Activated CD4-positive, alpha-beta memory T cell treated with anti-CD3 and anti-CD28 coated beads for 36 hours (primary cell): ENCODE data around the gene C17orf67. TPM values are rescaled to one million over a fixed set of nuclear protein-coding genes. Genes with fewer than 3 reads are reported as not detected.

ENCODE experiments used
- CTCF ChIA-PET: fragments of 350-600 bp; sonication (Branson Sonifier 250); formaldehyde crosslinking; loops from one replicate; lab custom pipeline; 2021; ENCODE audit warnings: antibody characterized with exemption, inconsistent platforms; lab: Charles Lee
- POLR2A ChIA-PET: fragments of 350-600 bp; sonication (Branson Sonifier 250); formaldehyde crosslinking; loops from one replicate; lab custom pipeline; 2021; ENCODE audit warnings: antibody characterized with exemption; lab: Charles Lee
- DNase-seq: peaks from one replicate; pipeline ENCODE4 v3.0.0-alpha.2; 2020
- H3K27ac Mint-ChIP-seq: one replicate; pipeline ENCODE4 v1.8.0; 2021; ENCODE audit warnings: mixed read lengths
- H3K27me3 Mint-ChIP-seq: one replicate; pipeline ENCODE4 v1.8.0; 2021; ENCODE audit warnings: mixed read lengths
- H3K36me3 Mint-ChIP-seq: one replicate; pipeline ENCODE4 v1.8.0; 2021; ENCODE audit warnings: mixed read lengths
- H3K4me1 Mint-ChIP-seq: one replicate; pipeline ENCODE4 v1.8.0; 2021; ENCODE audit warnings: low read depth, mixed read lengths
- H3K4me3 Mint-ChIP-seq: one replicate; pipeline ENCODE4 v1.8.0; 2021; ENCODE audit warnings: mild to moderate bottlenecking, mixed read lengths
- H3K9me3 Mint-ChIP-seq: one replicate; pipeline ENCODE4 v1.8.0; 2021; ENCODE audit warnings: mixed read lengths
- intact Hi-C: fragments of 100-400 bp; cut with micrococcal nuclease; formaldehyde crosslinking; loops from one replicate; pipeline ENCODE4 v1.15.1; 2023
- total RNA-seq, 2 experiments: library from RNA; stranded (reverse); gene quantifications; one replicate each; pipeline ENCODE4 v1.2.3, GENCODE V29; 2021

Gene C17orf67
- total RNA-seq, 2 experiments from 2014 or later, result 3.6 to 3.9 TPM

DNA sequence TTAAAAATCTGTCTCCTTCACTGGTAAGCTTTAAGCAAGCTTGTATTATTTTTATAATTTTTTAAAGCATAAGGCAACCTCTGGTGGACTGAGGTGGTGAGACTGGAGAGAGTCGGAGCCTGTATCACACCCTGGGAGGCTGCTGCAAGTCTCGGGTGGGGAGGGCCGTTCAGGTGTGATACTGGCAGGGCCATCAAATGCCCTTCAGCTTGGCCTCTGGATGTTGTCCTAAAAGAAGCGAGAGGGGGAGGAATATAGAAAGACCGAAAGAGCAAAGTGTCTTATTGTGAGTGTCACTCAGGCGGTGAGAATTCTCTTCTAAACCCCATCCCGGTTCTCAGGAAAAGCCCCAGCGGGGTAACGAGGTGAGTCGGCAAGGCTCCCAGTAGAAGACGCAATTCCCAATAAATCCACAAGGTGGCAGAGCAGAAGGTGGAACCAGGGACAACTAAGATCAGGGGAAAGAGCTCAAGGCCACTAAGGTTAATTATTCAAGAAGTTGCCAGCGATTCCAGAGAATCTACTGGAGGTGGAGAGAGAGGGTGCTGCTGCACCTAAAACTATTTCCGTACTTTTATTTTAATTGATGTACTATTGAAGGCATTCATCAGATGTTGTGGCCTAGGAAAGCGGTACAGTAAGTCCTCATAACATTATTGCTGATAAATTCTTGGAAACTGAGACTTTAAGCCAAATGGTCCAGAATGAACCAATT lies 14.1 kb downstream of the C17orf67 start:
- CTCF ChIA-PET, result interaction anchor here (0.7 to 7.6 kb wide), 32 partner anchors 9 to 190 kb away, joined by 3 to 85 read pairs (median 4); partner anchors contain the start of genes C17orf67, DGKE, SCPEP1 and TRIM25
- no peak overlapping the region for H3K4me3 Mint-ChIP-seq
- no peaks in the 10 kb centered on the region for H3K27me3 Mint-ChIP-seq
- peaks cover 27% of the 10 kb centered on the region for H3K4me1 Mint-ChIP-seq
- peak; percentile 83 for DNase-seq
- H3K27ac Mint-ChIP-seq, result no peak overlapping the region
- no peaks in the 10 kb centered on the region for H3K9me3 Mint-ChIP-seq
- POLR2A ChIA-PET, result interaction anchor here (0.9 kb wide), 1 partner anchor 13 kb away, joined by 3 read pairs; no protein-coding TSS in a partner anchor
- intact Hi-C loops, result loop anchor here (1.0 kb wide), 3 partner anchors 14 to 142 kb away; partner anchors contain the start of genes C17orf67 and COIL
- H3K36me3 Mint-ChIP-seq, result peaks cover 7% of the 10 kb centered on the region

DNA sequence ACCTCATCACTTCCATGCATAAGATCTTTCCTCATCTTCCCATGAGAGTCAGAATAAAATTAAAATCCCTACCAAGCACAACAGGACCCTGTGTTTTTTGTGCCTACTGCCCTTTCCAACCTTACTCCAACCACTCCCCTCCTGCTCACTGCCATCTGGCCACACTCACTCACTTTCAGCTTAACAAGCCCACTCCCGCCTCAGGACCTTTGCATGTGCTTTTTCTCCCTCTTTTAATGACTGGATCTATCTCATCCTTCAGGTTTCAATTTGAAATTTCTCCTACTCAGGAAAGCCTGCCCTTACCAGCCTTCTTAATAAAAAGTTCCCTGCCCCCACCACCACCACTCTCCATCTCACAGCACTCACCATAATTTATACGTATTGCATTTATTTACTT lies 14.7 kb downstream of the C17orf67 start:
- intact Hi-C loops, result loop anchor here (1.0 kb wide), 3 partner anchors 14 to 142 kb away; partner anchors contain the start of genes C17orf67 and COIL
- H3K9me3 Mint-ChIP-seq, result no peaks in the 10 kb centered on the region
- no peak for DNase-seq
- POLR2A ChIA-PET, result no interaction called here
- H3K27me3 Mint-ChIP-seq, result no peaks in the 10 kb centered on the region
- H3K4me3 Mint-ChIP-seq, result no peak overlapping the region
- CTCF ChIA-PET, result interaction anchor here (0.8 to 7.6 kb wide), 21 partner anchors 10 to 191 kb away, joined by 3 to 85 read pairs (median 6); partner anchors contain the start of genes C17orf67, DGKE, SCPEP1 and TRIM25
- H3K36me3 Mint-ChIP-seq, result peaks cover 8% of the 10 kb centered on the region
- no peak overlapping the region for H3K27ac Mint-ChIP-seq
- H3K4me1 Mint-ChIP-seq, result peaks cover 27% of the 10 kb centered on the region

DNA sequence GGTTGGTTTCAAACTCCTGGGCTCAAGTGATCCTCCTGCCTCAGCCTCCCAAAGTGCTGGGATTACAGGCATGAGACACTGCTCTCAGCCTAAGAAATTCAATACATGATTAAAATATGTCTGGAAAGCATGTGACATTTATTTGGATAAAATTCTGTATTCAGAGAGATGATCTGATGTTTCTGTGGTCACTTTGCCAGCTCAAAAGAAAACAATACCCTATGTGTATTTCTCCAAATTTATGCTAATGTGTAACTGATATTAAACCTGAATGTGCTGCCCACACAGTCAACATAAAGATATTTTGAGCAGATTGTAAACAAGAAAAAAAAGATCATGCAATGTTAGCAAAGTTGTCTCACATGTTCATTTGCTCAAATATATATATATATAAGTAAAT lies 16.7 kb downstream of the C17orf67 start:
- Mint-ChIP-seq H3K27ac (no peak overlapping the region), H3K4me1 (peaks cover 20% of the 10 kb centered on the region), H3K27me3 (no peaks in the 10 kb centered on the region), H3K4me3 (no peak overlapping the region), H3K36me3 (peaks cover 8% of the 10 kb centered on the region), H3K9me3 (no peaks in the 10 kb centered on the region)
- ChIA-PET POLR2A (no interaction called here), CTCF (interaction anchor here (1.4 to 7.6 kb wide), 2 partner anchors 125 to 193 kb away, joined by 3 to 85 read pairs; no protein-coding TSS in a partner anchor)
- intact Hi-C loops, result no loop called here
- no peak for DNase-seq

DNA sequence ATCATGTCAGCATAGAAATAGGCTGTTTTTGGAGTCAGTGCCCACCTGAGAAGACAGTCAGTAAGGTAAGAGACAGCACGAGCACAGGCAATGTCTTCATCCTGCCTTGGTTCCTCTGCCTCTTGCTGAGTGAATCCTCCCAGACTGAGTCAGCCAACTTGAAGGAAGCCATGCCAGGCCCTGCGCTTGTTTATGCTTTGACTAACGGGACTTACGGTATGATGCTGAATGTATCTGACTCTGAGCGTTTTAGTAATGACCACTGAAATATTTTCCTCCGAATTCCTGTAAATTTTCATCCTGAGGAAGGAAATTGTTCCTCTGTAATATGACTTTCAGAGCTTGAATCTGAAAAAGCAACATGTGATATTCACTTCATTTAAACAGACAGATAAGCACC lies 18.0 kb downstream of the C17orf67 start:
- Mint-ChIP-seq H3K4me3 (no peak overlapping the region), H3K9me3 (no peaks in the 10 kb centered on the region), H3K4me1 (peaks cover 13% of the 10 kb centered on the region), H3K36me3 (peaks cover 8% of the 10 kb centered on the region), H3K27me3 (no peaks in the 10 kb centered on the region), H3K27ac (no peak overlapping the region)
- intact Hi-C loops, result no loop called here
- POLR2A ChIA-PET, result no interaction called here
- CTCF ChIA-PET, result interaction anchor here (7.6 kb wide), 1 partner anchor 126 kb away, joined by 85 read pairs; no protein-coding TSS in a partner anchor
- DNase-seq, result no peak

DNA sequence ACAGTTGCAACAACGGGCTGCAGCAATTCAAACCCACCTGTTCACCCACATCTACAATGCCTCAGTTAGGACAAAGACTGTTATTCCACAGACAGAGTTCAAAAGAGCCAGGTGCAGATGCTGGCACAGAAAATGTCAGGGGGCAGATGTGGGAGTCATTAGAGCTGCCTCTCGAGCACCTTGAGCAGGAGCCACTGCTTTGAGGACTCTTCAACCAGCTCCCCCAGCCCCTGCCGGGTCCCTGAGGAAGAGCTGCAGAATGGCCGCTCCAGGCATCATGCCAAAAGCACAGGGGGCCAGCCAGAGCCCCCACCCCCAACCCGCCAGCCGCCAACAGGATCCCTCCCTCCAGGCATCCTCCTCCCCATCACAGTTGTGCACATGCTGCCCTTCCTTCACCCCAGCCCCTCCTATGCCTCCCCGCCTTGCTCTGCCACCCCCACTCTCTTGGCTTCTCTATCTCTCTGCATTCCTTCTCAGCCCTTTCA lies 20.8 kb downstream of the C17orf67 start:
- Mint-ChIP-seq H3K4me3 (no peak overlapping the region), H3K27ac (no peak overlapping the region), H3K36me3 (peaks cover 8% of the 10 kb centered on the region), H3K4me1 (no peaks in the 10 kb centered on the region), H3K27me3 (no peaks in the 10 kb centered on the region), H3K9me3 (no peaks in the 10 kb centered on the region)
- ChIA-PET CTCF (no interaction called here), POLR2A (no interaction called here)
- intact Hi-C loops, result no loop called here
- no peak for DNase-seq

DNA sequence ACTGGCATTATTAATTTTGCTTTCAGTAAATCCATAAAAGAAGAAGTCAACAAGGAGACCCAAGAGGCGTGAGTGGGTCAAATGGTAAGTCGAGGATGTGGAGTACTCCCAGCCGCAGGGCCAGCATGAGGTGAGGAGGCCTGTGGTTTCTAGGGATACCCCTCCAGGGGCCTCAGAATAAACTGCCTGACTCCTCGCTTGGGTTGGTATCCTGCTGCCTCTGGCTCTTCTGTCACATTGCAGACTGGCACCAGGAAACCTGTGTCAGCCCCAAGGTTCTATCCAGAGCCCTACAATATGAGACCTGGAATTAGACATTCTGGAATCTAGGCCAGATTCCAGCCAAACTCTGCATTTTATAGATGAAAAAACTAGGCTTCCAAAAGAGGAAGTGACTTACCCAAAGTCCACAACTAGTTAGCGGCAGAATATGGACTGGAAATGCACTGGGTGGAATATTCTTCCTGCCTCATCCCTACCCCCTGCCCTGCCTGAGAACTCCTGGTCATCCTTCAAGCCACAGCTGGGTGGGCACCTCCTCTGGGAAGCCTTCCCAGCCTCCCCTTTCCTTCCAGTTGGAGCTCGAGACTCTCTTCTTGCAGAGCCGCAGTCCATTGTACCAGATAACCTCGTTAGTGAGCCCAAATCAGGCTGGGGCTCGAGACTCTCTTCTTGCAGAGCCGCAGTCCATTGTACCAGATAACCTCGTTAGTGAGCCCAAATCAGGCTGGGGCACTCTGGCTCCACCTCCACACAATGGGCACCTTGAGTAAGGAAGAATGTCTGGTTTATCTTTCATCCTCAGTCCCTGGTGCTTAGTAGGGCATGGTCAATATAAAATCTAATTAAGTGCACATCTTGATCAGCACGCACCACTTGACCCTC lies 22.6 kb downstream of the C17orf67 start:
- intact Hi-C loops, result no loop called here
- Mint-ChIP-seq H3K27ac (no peak overlapping the region), H3K9me3 (no peaks in the 10 kb centered on the region), H3K4me1 (no peaks in the 10 kb centered on the region), H3K4me3 (no peak overlapping the region), H3K36me3 (peaks cover 8% of the 10 kb centered on the region), H3K27me3 (no peaks in the 10 kb centered on the region)
- no peak for DNase-seq
- ChIA-PET POLR2A (no interaction called here), CTCF (interaction anchor here (0.6 kb wide), 1 partner anchor 144 kb away, joined by 4 read pairs; no protein-coding TSS in a partner anchor)

DNA sequence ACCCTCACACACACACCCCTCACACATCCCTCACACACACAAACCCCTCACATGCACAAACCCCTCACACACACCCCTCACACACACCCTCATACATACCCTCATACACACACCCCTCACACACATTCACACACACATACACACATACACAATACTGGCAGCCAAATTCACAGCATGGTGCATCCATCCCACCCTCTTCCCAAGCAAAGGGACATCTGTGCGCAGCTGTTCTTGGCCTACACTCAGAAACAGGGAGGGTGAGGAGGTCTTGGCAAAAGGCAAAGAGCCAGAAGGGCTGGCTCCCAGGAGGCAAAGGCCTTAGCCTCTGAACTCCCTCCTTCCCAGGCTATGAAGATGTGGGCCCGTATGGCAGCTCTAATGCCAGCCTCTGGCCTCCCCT lies 23.4 kb downstream of the C17orf67 start:
- CTCF ChIA-PET, result no interaction called here
- no peak overlapping the region for H3K4me3 Mint-ChIP-seq

DNA sequence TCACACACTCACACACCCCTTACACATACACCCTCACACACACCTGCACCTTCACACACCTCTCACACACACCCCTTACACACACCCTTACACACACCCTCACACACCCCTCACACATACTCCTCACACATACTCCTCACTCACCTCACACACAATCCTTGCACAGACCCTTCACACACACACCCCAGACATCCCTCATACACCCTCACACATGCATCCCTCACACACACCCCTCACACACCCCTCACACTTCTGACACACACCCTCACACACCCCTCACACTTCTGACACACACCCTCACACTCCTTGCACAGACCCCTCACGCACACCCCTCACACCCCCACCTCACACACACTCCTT lies 23.9 kb downstream of the C17orf67 start:
- peaks cover 3% of the 10 kb centered on the region for H3K36me3 Mint-ChIP-seq
- H3K4me1 Mint-ChIP-seq, result no peaks in the 10 kb centered on the region
- no peak overlapping the region for H3K27ac Mint-ChIP-seq
- H3K9me3 Mint-ChIP-seq, result no peaks in the 10 kb centered on the region
- intact Hi-C loops, result no loop called here
- ChIA-PET POLR2A (no interaction called here), CTCF (no interaction called here)
- no peak for DNase-seq
- H3K27me3 Mint-ChIP-seq, result no peaks in the 10 kb centered on the region
- no peak overlapping the region for H3K4me3 Mint-ChIP-seq

More for the DNA sequence above, 23.4 kb downstream of the C17orf67 start:
- POLR2A ChIA-PET, result no interaction called here
- intact Hi-C loops, result no loop called here
- H3K27me3 Mint-ChIP-seq, result no peaks in the 10 kb centered on the region
- H3K36me3 Mint-ChIP-seq, result peaks cover 3% of the 10 kb centered on the region
- H3K27ac Mint-ChIP-seq, result no peak overlapping the region
- no peaks in the 10 kb centered on the region for H3K4me1 Mint-ChIP-seq
- H3K9me3 Mint-ChIP-seq, result no peaks in the 10 kb centered on the region
- no peak for DNase-seq

DNA sequence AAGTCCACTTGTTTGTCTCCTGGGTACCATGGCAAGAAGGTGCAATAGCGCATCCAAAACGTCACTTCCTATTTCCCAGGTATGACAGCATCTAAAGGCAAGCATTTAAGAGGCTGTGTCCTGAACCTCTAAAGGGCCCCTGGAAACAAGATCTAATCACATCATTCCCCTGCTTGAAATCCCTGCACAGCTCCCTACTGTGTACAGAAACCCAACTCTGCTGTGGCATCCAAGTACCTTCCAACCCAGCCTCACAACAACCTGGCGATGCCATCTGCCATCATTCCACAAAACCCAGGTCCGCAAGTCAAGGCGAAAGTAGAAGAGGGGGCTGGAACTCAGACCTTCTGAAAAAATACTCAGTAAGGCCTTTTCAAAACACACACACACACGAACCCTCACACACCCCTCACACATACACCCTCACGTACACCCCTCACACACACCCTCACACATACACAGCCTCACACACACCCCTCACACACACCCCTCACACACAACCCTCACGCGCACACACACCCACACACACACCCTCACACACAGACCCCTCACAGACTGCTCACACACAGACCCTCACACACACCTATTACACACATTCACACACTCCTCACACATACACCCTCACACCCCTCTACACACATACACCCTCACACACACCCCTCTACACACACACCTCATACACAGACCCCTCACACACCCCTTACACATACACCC lies 24.5 kb downstream of the C17orf67 start:
- DNase-seq, result no peak
- no peaks in the 10 kb centered on the region for H3K9me3 Mint-ChIP-seq
- H3K27me3 Mint-ChIP-seq, result no peaks in the 10 kb centered on the region
- H3K36me3 Mint-ChIP-seq, result no peaks in the 10 kb centered on the region
- no peak overlapping the region for H3K4me3 Mint-ChIP-seq
- H3K4me1 Mint-ChIP-seq, result no peaks in the 10 kb centered on the region
- no peak overlapping the region for H3K27ac Mint-ChIP-seq
- POLR2A ChIA-PET, result no interaction called here
- CTCF ChIA-PET, result no interaction called here
- intact Hi-C loops, result no loop called here

DNA sequence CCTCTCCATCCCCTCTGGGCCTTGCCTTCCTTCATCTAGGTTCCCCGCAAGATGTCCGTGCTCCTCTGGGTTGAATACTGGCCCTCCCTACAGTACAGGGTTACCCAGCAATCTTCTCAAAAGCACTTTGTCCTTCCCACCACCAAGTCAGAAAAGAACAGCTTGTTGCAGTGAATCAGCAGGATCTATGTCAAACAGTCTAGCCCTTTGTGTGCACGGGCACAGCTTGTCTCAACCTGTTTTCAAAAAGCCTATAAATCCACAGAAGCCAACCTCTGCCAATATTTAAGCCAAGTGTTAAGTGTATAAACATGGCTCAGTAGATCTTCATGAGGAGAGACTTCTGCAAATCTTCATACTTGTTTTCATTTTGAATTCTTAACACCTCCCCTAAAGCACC lies 25.2 kb downstream of the C17orf67 start:
- H3K36me3 Mint-ChIP-seq, result no peaks in the 10 kb centered on the region
- CTCF ChIA-PET, result no interaction called here
- no peaks in the 10 kb centered on the region for H3K9me3 Mint-ChIP-seq
- H3K27me3 Mint-ChIP-seq, result no peaks in the 10 kb centered on the region
- intact Hi-C loops, result no loop called here
- H3K4me3 Mint-ChIP-seq, result no peak overlapping the region
- H3K27ac Mint-ChIP-seq, result no peak overlapping the region
- no peaks in the 10 kb centered on the region for H3K4me1 Mint-ChIP-seq
- DNase-seq, result no peak
- POLR2A ChIA-PET, result no interaction called here

DNA sequence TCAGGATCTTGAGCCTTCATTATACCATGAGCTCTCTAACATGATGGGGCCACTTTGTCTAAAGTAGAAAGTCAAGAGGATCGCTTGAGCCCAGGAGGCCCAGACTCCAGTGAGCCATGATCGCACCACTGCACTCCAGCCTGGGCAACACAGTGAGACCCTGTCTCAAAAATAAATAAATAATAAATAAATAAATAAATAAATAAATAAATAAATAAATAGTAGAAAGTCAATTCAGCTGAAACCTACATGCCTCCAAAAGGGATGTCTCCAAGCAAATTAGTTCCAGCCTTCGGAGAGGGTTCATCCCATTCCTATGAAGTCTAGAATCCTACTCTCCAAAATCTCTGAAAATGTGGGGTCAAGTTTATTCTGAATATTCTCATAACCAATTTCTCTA lies 26.0 kb downstream of the C17orf67 start:
- Mint-ChIP-seq H3K9me3 (no peaks in the 10 kb centered on the region), H3K4me3 (no peak overlapping the region), H3K36me3 (no peaks in the 10 kb centered on the region), H3K27me3 (no peaks in the 10 kb centered on the region), H3K4me1 (no peaks in the 10 kb centered on the region), H3K27ac (no peak overlapping the region)
- no peak for DNase-seq
- POLR2A ChIA-PET, result no interaction called here
- intact Hi-C loops, result no loop called here
- CTCF ChIA-PET, result interaction anchor here (1.5 kb wide), 1 partner anchor 12 kb away, joined by 6 read pairs; no protein-coding TSS in a partner anchor
